WI38 (cell line): ENCODE results near the gene AKT3.
A peak's percentile ranks its signal among the peaks of the same experiment; 100 is the strongest.
"Not testable (repeated sequence)": the region's sequence is repeated elsewhere in the genome, so short reads cannot be mapped to it uniquely, and the experiment has no call there.

Experiments used
- H3K4me3 ChIP-seq: 2 replicates; pipeline ENCODE4 v1.5.1; 2011; ENCODE audit warnings: low read depth, mild to moderate bottlenecking, control low read depth, low read length
- TF ChIP-seq, protein P1 (sequence below): IDR thresholded peaks from 2 replicates; pipeline ENCODE4 v1.5.1; 2012; ENCODE audit warnings: low read depth, mild to moderate bottlenecking, control low read depth, low read length

AKT3 gene

GRCh38 chr1:243882276-243882675 is 32.2 kb upstream of the AKT3 start:
- TF ChIP-seq, protein P1, sequence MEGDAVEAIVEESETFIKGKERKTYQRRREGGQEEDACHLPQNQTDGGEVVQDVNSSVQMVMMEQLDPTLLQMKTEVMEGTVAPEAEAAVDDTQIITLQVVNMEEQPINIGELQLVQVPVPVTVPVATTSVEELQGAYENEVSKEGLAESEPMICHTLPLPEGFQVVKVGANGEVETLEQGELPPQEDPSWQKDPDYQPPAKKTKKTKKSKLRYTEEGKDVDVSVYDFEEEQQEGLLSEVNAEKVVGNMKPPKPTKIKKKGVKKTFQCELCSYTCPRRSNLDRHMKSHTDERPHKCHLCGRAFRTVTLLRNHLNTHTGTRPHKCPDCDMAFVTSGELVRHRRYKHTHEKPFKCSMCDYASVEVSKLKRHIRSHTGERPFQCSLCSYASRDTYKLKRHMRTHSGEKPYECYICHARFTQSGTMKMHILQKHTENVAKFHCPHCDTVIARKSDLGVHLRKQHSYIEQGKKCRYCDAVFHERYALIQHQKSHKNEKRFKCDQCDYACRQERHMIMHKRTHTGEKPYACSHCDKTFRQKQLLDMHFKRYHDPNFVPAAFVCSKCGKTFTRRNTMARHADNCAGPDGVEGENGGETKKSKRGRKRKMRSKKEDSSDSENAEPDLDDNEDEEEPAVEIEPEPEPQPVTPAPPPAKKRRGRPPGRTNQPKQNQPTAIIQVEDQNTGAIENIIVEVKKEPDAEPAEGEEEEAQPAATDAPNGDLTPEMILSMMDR, result no peak
- H3K4me3 ChIP-seq, result no peak overlapping the region

- not testable (repeated sequence) for H3K4me3 ChIP-seq
These were observed 27.0 kb upstream of the AKT3 start for GRCh38 chr1:243877058-243877457.

DNA sequence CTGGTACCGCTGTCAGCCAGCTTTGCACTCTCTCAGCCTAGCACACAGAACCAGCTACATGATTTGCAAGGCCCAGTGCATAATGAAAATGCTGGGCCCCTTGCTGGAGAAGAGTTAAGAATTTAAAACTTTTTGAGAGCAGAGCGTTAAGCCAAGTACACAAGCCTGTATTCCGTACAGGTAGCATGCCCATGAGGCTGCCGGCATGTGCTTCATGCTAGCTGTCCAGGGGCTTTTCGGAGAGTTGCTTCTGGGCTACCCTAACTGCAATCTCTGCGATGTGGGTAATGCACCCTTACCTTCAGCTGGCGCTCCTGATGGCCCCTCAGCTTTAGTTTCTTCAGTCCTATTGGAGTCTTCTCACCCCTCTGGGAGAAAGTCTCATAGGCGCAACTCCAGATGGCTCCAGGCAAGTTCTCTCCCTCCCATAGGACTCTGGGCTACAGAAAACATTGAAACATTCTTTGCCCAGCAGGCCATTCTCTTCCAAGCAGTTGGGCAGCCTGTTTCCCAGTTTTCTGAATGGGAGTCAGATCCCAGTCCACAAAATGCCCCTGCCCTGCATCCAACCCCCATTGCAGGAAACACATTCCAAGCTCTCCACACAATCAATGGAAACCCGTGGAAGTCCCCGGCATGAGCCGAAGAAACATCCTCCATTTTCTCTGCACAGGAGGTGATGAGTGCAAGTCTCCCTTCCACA is 5.7 kb upstream of the AKT3 start:
- TF ChIP-seq, protein P1, result no peak
- no peak overlapping the region for H3K4me3 ChIP-seq

- TF ChIP-seq, protein P1, result no peak
- H3K4me3 ChIP-seq, result no peak overlapping the region
These were observed 1.7 kb upstream of the AKT3 start for GRCh38 chr1:243851765-243852164.

DNA sequence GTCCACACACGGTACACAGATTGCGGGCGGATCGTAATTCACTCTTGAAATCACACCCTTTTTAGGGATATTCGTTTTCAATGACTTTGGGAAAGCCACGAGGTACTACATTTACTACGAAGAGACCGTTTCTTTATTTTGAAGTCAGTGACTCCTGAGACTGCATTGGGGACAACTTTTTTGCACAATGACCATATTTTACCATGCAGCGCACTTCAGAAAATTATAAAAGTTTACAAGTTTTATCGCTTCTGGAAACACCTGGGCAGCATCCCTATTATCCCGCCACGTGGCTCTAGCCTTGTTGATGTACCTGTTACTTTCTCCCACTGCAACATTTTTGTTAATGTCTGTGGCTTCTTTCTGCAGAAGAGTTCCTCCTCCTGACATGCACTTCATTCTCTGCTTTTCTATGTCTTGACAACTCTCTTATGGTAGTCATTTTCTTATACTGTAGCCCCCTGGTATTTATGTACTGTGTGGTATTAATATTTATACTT is 1.3 kb upstream of the AKT3 start:
- TF ChIP-seq, protein P1, result no peak
- peak overlapping the region; percentile 78 for H3K4me3 ChIP-seq

GRCh38 chr1:243850452-243851256 is 611 bp upstream of the AKT3 start:
- TF ChIP-seq, protein P1, result no peak
- peak overlapping the region; percentile 78 for H3K4me3 ChIP-seq

GRCh38 chr1:243849421-243850201 is 432 bp downstream of the AKT3 start:
- TF ChIP-seq, protein P1, result no peak
- H3K4me3 ChIP-seq, result peak overlapping the region; percentile 78
